HEK293 (cell line): Measurements from ENCODE around the gene P2RX1.

Experiments used
- BCL11A ChIP-seq: fragments of 450-650 bp; formaldehyde crosslinking; IDR thresholded peaks from 2 replicates; pipeline ENCODE4 v1.5.1; 2016; ENCODE audit warnings: low read depth, missing biosample characterization, missing genetic modification characterization
- GFI1B ChIP-seq: fragments of 450-650 bp; formaldehyde crosslinking; IDR thresholded peaks from 2 replicates; pipeline ENCODE4 v1.5.1; 2016; ENCODE audit warnings: missing biosample characterization, missing genetic modification characterization
- GLIS1 ChIP-seq: fragments of 450-650 bp; formaldehyde crosslinking; IDR thresholded peaks from 2 replicates; pipeline ENCODE4 v1.5.1; 2016; ENCODE audit warnings: missing biosample characterization, missing genetic modification characterization
- HOXA7 ChIP-seq: sonication (generic); formaldehyde crosslinking; IDR thresholded peaks from 2 replicates; pipeline ENCODE4 v1.8.1; 2022; ENCODE audit warnings: missing genetic modification reagents, borderline replicate concordance
- KLF10 ChIP-seq: fragments of 450-650 bp; IDR thresholded peaks from 2 replicates; pipeline ENCODE4 v1.5.1; 2018; ENCODE audit warnings: missing biosample characterization, mild to moderate bottlenecking, missing genetic modification characterization
- KLF7 ChIP-seq: fragments of 450-650 bp; formaldehyde crosslinking; IDR thresholded peaks from 2 replicates; pipeline ENCODE4 v1.5.1; 2016; ENCODE audit warnings: missing biosample characterization, missing genetic modification characterization, borderline replicate concordance
- KLF8 ChIP-seq: fragments of 450-650 bp; formaldehyde crosslinking; IDR thresholded peaks from 2 replicates; pipeline ENCODE4 v1.5.1; 2016; ENCODE audit warnings: missing biosample characterization, missing genetic modification characterization
- PRDM1 ChIP-seq: fragments of 450-650 bp; formaldehyde crosslinking; IDR thresholded peaks from 2 replicates; pipeline ENCODE4; 2016; ENCODE audit warnings: missing biosample characterization, missing genetic modification characterization
- SCRT1 ChIP-seq: fragments of 450-650 bp; formaldehyde crosslinking; IDR thresholded peaks from 2 replicates; pipeline ENCODE4 v1.5.1; 2016; ENCODE audit warnings: missing biosample characterization, missing genetic modification characterization, borderline replicate concordance
- SP2 ChIP-seq: fragments of 450-650 bp; formaldehyde crosslinking; IDR thresholded peaks from 2 replicates; pipeline ENCODE4 v1.5.1; 2016; ENCODE audit warnings: missing biosample characterization, missing genetic modification characterization
- SP3 ChIP-seq: fragments of 450-650 bp; formaldehyde crosslinking; IDR thresholded peaks from 2 replicates; pipeline ENCODE4 v1.5.1; 2016; ENCODE audit warnings: missing biosample characterization, missing genetic modification characterization
- SP7 ChIP-seq: fragments of 450-650 bp; formaldehyde crosslinking; IDR thresholded peaks from 2 replicates; pipeline ENCODE4 v1.5.1; 2016; ENCODE audit warnings: missing biosample characterization, missing genetic modification characterization
- TSHZ1 ChIP-seq: fragments of 450-650 bp; formaldehyde crosslinking; IDR thresholded peaks from 2 replicates; pipeline ENCODE4 v1.5.1; 2016; ENCODE audit warnings: missing biosample characterization, missing genetic modification characterization, borderline replicate concordance
- ZBTB17 ChIP-seq: fragments of 450-650 bp; formaldehyde crosslinking; IDR thresholded peaks from 2 replicates; pipeline ENCODE4 v1.5.1; 2016; ENCODE audit warnings: missing biosample characterization, missing genetic modification characterization
- ZBTB8A ChIP-seq: fragments of 450-650 bp; formaldehyde crosslinking; IDR thresholded peaks from 2 replicates; pipeline ENCODE4 v1.5.1; 2016; ENCODE audit warnings: missing biosample characterization, missing genetic modification characterization
- ZEB2 ChIP-seq: fragments of 450-650 bp; formaldehyde crosslinking; IDR thresholded peaks from 2 replicates; pipeline ENCODE4 v1.5.1; 2016; ENCODE audit warnings: missing biosample characterization, missing genetic modification characterization
- ZFHX2 ChIP-seq: fragments of 450-650 bp; formaldehyde crosslinking; conservative IDR thresholded peaks from 2 replicates; pipeline ENCODE4 v1.5.1; 2016; ENCODE audit warnings: missing biosample characterization, missing genetic modification characterization
- ZNF184 ChIP-seq: fragments of 450-650 bp; IDR thresholded peaks from 2 replicates; pipeline ENCODE4 v1.5.1; 2018; ENCODE audit warnings: missing biosample characterization, mild to moderate bottlenecking, missing genetic modification characterization
- ZNF19 ChIP-seq: fragments of 450-650 bp; formaldehyde crosslinking; IDR thresholded peaks from 2 replicates; pipeline ENCODE4; 2016; ENCODE audit warnings: missing biosample characterization, missing genetic modification characterization, low read depth
- ZNF223 ChIP-seq: fragments of 450-650 bp; formaldehyde crosslinking; IDR thresholded peaks from 2 replicates; pipeline ENCODE4 v1.5.1; 2016; ENCODE audit warnings: missing biosample characterization, missing genetic modification characterization
- ZNF239 ChIP-seq: fragments of 450-650 bp; formaldehyde crosslinking; IDR thresholded peaks from 2 replicates; pipeline ENCODE4 v1.5.1; 2016; ENCODE audit warnings: missing biosample characterization, missing genetic modification characterization
- ZNF341 ChIP-seq: fragments of 450-650 bp; formaldehyde crosslinking; IDR thresholded peaks from 2 replicates; pipeline ENCODE4; 2016; ENCODE audit warnings: low read depth, missing biosample characterization, missing genetic modification characterization
- ZNF501 ChIP-seq: fragments of 450-650 bp; formaldehyde crosslinking; IDR thresholded peaks from 2 replicates; pipeline ENCODE4 v1.5.1; 2016; ENCODE audit warnings: missing biosample characterization, missing genetic modification characterization
- ZNF558 ChIP-seq: fragments of 450-650 bp; formaldehyde crosslinking; IDR thresholded peaks from 2 replicates; pipeline ENCODE4 v1.5.1; 2016; ENCODE audit warnings: missing biosample characterization, missing genetic modification characterization
- ZNF561 ChIP-seq: fragments of 450-650 bp; IDR thresholded peaks from 2 replicates; pipeline ENCODE4 v1.5.1; 2018; ENCODE audit warnings: missing biosample characterization, missing genetic modification characterization, borderline replicate concordance
- ZNF580 ChIP-seq: fragments of 450-650 bp; formaldehyde crosslinking; IDR thresholded peaks from 2 replicates; pipeline ENCODE4 v1.5.1; 2016; ENCODE audit warnings: missing biosample characterization, missing genetic modification characterization
- ZNF596 ChIP-seq: fragments of 450-650 bp; IDR thresholded peaks from 2 replicates; pipeline ENCODE4 v1.5.0; 2018; ENCODE audit warnings: missing biosample characterization, mild to moderate bottlenecking, missing genetic modification characterization, moderate library complexity
- ZNF792 ChIP-seq: fragments of 450-650 bp; formaldehyde crosslinking; IDR thresholded peaks from 2 replicates; pipeline ENCODE4 v1.5.1; 2016; ENCODE audit warnings: missing biosample characterization, missing genetic modification characterization
- ZNF843 ChIP-seq: fragments of 450-650 bp; formaldehyde crosslinking; IDR thresholded peaks from 2 replicates; pipeline ENCODE4 v1.5.1; 2016; ENCODE audit warnings: missing biosample characterization, missing genetic modification characterization
- TF ChIP-seq, protein P1 (sequence below): fragments of 450-650 bp; formaldehyde crosslinking; IDR thresholded peaks from 2 replicates; pipeline ENCODE4 v1.5.1; 2017; ENCODE audit warnings: missing biosample characterization, missing genetic modification characterization
- TF ChIP-seq, protein P2 (sequence below): fragments of 450-650 bp; formaldehyde crosslinking; IDR thresholded peaks from 2 replicates; pipeline ENCODE4 v1.5.1; 2016; ENCODE audit warnings: missing biosample characterization, missing genetic modification characterization

Gene P2RX1

GRCh38 chr17:3888343-3889171 lies 27.7 kb downstream of the P2RX1 start (continued):
- TF ChIP-seq SCRT1, result peak; percentile 67
- TF ChIP-seq GFI1B (tag by site-specific recombination), result peak; percentile 66; the same call in 1 of the 2 replicates
- no peak for TF ChIP-seq ZNF596 (tag by site-specific recombination)
- TF ChIP-seq GLIS1, result peak; percentile 99
- peak; percentile 86 for TF ChIP-seq SP2 (tag by site-specific recombination)
- TF ChIP-seq ZNF561, result peak; percentile 66; the same call in 1 of the 2 replicates
- TF ChIP-seq ZNF558 (tag by site-specific recombination), result no peak
- TF ChIP-seq ZFHX2 (tag by site-specific recombination), result peak; percentile 98
- peak; percentile 71 for TF ChIP-seq ZNF843 (tag by site-specific recombination)
- TF ChIP-seq PRDM1, result no peak
- TF ChIP-seq KLF7 (tag by site-specific recombination), result 0 out of 2 replicates have a peak, but pooled peaks have one; percentile 69
- TF ChIP-seq ZNF184 (tag by site-specific recombination), result no peak
- peak; percentile 96 for TF ChIP-seq ZEB2 (tag by site-specific recombination)
- TF ChIP-seq SP3, result peak; percentile 74
- TF ChIP-seq ZBTB17 (tag by site-specific recombination), result peak; percentile 89
- TF ChIP-seq, protein P1, sequence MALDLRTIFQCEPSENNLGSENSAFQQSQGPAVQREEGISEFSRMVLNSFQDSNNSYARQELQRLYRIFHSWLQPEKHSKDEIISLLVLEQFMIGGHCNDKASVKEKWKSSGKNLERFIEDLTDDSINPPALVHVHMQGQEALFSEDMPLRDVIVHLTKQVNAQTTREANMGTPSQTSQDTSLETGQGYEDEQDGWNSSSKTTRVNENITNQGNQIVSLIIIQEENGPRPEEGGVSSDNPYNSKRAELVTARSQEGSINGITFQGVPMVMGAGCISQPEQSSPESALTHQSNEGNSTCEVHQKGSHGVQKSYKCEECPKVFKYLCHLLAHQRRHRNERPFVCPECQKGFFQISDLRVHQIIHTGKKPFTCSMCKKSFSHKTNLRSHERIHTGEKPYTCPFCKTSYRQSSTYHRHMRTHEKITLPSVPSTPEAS (tag by site-specific recombination), result peak; percentile 72
- TF ChIP-seq BCL11A (tag by site-specific recombination), result peak; percentile 88
- no peak for TF ChIP-seq ZNF19
- TF ChIP-seq KLF10 (tag by site-specific recombination), result peak; percentile 64; the same call in 1 of the 2 replicates
- TF ChIP-seq KLF8 (tag by site-specific recombination), result peak; percentile 91
- TF ChIP-seq ZNF580 (tag by site-specific recombination), result 0 out of 2 replicates have a peak, but pooled peaks have one; percentile 6
- TF ChIP-seq SP7 (tag by site-specific recombination), result peak; percentile 97
- no peak for TF ChIP-seq HOXA7 (CRISPR knock-in tag)
- peak; percentile 89; the same call in 1 of the 2 replicates for TF ChIP-seq ZNF501
- TF ChIP-seq ZNF792, result no peak; the same call in 1 of the 2 replicates
- TF ChIP-seq ZBTB8A, result peak; percentile 99
- TF ChIP-seq, protein P2, sequence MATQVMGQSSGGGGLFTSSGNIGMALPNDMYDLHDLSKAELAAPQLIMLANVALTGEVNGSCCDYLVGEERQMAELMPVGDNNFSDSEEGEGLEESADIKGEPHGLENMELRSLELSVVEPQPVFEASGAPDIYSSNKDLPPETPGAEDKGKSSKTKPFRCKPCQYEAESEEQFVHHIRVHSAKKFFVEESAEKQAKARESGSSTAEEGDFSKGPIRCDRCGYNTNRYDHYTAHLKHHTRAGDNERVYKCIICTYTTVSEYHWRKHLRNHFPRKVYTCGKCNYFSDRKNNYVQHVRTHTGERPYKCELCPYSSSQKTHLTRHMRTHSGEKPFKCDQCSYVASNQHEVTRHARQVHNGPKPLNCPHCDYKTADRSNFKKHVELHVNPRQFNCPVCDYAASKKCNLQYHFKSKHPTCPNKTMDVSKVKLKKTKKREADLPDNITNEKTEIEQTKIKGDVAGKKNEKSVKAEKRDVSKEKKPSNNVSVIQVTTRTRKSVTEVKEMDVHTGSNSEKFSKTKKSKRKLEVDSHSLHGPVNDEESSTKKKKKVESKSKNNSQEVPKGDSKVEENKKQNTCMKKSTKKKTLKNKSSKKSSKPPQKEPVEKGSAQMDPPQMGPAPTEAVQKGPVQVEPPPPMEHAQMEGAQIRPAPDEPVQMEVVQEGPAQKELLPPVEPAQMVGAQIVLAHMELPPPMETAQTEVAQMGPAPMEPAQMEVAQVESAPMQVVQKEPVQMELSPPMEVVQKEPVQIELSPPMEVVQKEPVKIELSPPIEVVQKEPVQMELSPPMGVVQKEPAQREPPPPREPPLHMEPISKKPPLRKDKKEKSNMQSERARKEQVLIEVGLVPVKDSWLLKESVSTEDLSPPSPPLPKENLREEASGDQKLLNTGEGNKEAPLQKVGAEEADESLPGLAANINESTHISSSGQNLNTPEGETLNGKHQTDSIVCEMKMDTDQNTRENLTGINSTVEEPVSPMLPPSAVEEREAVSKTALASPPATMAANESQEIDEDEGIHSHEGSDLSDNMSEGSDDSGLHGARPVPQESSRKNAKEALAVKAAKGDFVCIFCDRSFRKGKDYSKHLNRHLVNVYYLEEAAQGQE (tag by site-specific recombination), result peak; percentile 17; the same call in 1 of the 2 replicates
- TF ChIP-seq ZNF223, result 0 out of 2 replicates have a peak, but pooled peaks have one; percentile 35
- peak; percentile 35; the same call in 1 of the 2 replicates for TF ChIP-seq ZNF239 (tag by site-specific recombination)
- peak; percentile 73 for TF ChIP-seq TSHZ1
- TF ChIP-seq ZNF341 (tag by site-specific recombination), result peak; percentile 81
